MM.1S (cell line): Measurements from ENCODE around the gene HLA-E.
"Not testable (repeated sequence)": the region's sequence is repeated elsewhere in the genome, so short reads cannot be mapped to it uniquely, and the experiment has no call there.

Experiments
- DNase-seq: peaks from one replicate; pipeline ENCODE4 v3.0.0-alpha.2; 2015
- H2AFZ ChIP-seq: fragments of 300-600 bp; sonication (generic); 2 replicates; pipeline ENCODE4 v1.6.0; 2016; ENCODE audit warnings: antibody characterized with exemption, low read length
- H3F3A ChIP-seq: fragments of 300-600 bp; sonication (generic); 2 replicates; pipeline ENCODE4 v1.6.1; 2016; ENCODE audit warnings: mild to moderate bottlenecking, antibody characterized with exemption, low read length, moderate library complexity, mixed read lengths; ENCODE audit not compliant: insufficient read depth
- H3K27ac ChIP-seq: fragments of 300-600 bp; sonication (generic); 2 replicates; pipeline ENCODE4 v1.5.1; 2016; ENCODE audit warnings: mild to moderate bottlenecking, low read length
- H3K27me3 ChIP-seq: fragments of 300-600 bp; sonication (generic); replicated peaks from 2 replicates; pipeline ENCODE4 v1.6.0; 2016; ENCODE audit warnings: low read length; ENCODE audit not compliant: insufficient read depth
- H3K36me3 ChIP-seq: fragments of 300-600 bp; sonication (generic); replicated peaks from 2 replicates; pipeline ENCODE4 v1.6.1; 2016; ENCODE audit warnings: mild to moderate bottlenecking, low read length, mixed read lengths; ENCODE audit not compliant: insufficient read depth
- H3K4me1 ChIP-seq: fragments of 300-600 bp; sonication (generic); 2 replicates; pipeline ENCODE4 v1.6.1; 2016; ENCODE audit warnings: low read length, mixed read lengths
- H3K4me2 ChIP-seq: fragments of 300-600 bp; sonication (generic); 2 replicates; pipeline ENCODE4 v1.6.0; 2016; ENCODE audit warnings: low read depth, low read length
- H3K4me3 ChIP-seq: fragments of 300-600 bp; sonication (generic); 2 replicates; pipeline ENCODE4 v1.5.1; 2016; ENCODE audit warnings: low read length, mixed read lengths
- H3K79me2 ChIP-seq: fragments of 300-600 bp; sonication (generic); 2 replicates; pipeline ENCODE4 v1.6.1; 2016; ENCODE audit warnings: mixed run types, low read length, mixed read lengths
- H3K9ac ChIP-seq: fragments of 300-600 bp; sonication (generic); 2 replicates; pipeline ENCODE4 v1.6.1; 2016; ENCODE audit warnings: low read length, mixed read lengths
- H3K9me2 ChIP-seq: fragments of 300-600 bp; sonication (generic); replicated peaks from 2 replicates; pipeline ENCODE4 v1.6.1; 2016; ENCODE audit warnings: mild to moderate bottlenecking, low read length, mixed read lengths; ENCODE audit not compliant: insufficient read depth
- H3K9me3 ChIP-seq: fragments of 300-600 bp; sonication (generic); replicated peaks from 2 replicates; pipeline ENCODE4 v1.6.1; 2016; ENCODE audit warnings: mild to moderate bottlenecking, low read length, mixed read lengths; ENCODE audit not compliant: insufficient read depth
- H4K20me1 ChIP-seq: fragments of 300-600 bp; sonication (generic); 2 replicates; pipeline ENCODE4 v1.6.1; 2016; ENCODE audit warnings: mild to moderate bottlenecking, low read length, moderate library complexity, mixed read lengths; ENCODE audit not compliant: insufficient read depth
- CTCF ChIP-seq: fragments of 300-600 bp; sonication (generic); IDR thresholded peaks from 2 replicates; pipeline ENCODE4 v1.5.1; 2016; ENCODE audit warnings: antibody characterized with exemption, low read length, mixed read lengths
- EZH2 ChIP-seq: fragments of 300-600 bp; sonication (generic); optimal IDR thresholded peaks from 2 replicates; pipeline ENCODE3; 2017; ENCODE audit warnings: low read depth, mild to moderate bottlenecking, antibody characterized with exemption, low read length, mixed read lengths
- EZH2phosphoT487 ChIP-seq: fragments of 300-600 bp; sonication (generic); IDR thresholded peaks from 2 replicates; pipeline ENCODE4 v1.6.1; 2018; ENCODE audit warnings: antibody characterized with exemption, low read length

HLA-E gene

GRCh38 chr6:30520522-30520921, 31.2 kb downstream of the HLA-E start:
- no peaks in the 10 kb centered on the region for H3K36me3 ChIP-seq
- no peak overlapping the region for H2AFZ ChIP-seq
- no peaks in the 10 kb centered on the region for H3K79me2 ChIP-seq
- TF ChIP-seq EZH2phosphoT487 = no peak
- TF ChIP-seq CTCF = no peak
- TF ChIP-seq EZH2 = no peak
- H4K20me1 ChIP-seq = no peaks in the 10 kb centered on the region
- H3K4me1 ChIP-seq = peaks cover 5% of the 10 kb centered on the region; the same call in 1 of the 2 replicates
- no peaks in the 10 kb centered on the region for H3K9me3 ChIP-seq
- H3F3A ChIP-seq = peaks cover 11% of the 10 kb centered on the region
- H3K27me3 ChIP-seq = no peaks in the 10 kb centered on the region
- no peak overlapping the region for H3K4me3 ChIP-seq
- DNase-seq = no peak
- no peak overlapping the region for H3K4me2 ChIP-seq
- H3K9ac ChIP-seq = no peak overlapping the region
- no peaks in the 10 kb centered on the region for H3K9me2 ChIP-seq
- no peak overlapping the region for H3K27ac ChIP-seq

GRCh38 chr6:30521082-30521481, 31.8 kb downstream of the HLA-E start:
- H3K27ac ChIP-seq, H3F3A ChIP-seq, H3K9me2 ChIP-seq, H3K27me3 ChIP-seq, H3K4me2 ChIP-seq, H3K4me3 ChIP-seq, DNase-seq, H4K20me1 ChIP-seq, H3K4me1 ChIP-seq, H3K36me3 ChIP-seq, H3K9me3 ChIP-seq, H3K79me2 ChIP-seq, H3K9ac ChIP-seq, H2AFZ ChIP-seq: not testable (repeated sequence)

- not testable (repeated sequence) for H3K27ac ChIP-seq, H3K27me3 ChIP-seq, H2AFZ ChIP-seq, H4K20me1 ChIP-seq, H3F3A ChIP-seq, H3K9me2 ChIP-seq, H3K9me3 ChIP-seq, H3K36me3 ChIP-seq, H3K9ac ChIP-seq, H3K4me3 ChIP-seq, H3K4me1 ChIP-seq, DNase-seq, H3K79me2 ChIP-seq, H3K4me2 ChIP-seq
These were observed 32.6 kb downstream of the HLA-E start for GRCh38 chr6:30521952-30522351.

GRCh38 chr6:30526444-30526843, 37.1 kb downstream of the HLA-E start:
- Histone ChIP-seq H3K4me1 (peaks cover 24% of the 10 kb centered on the region), H3F3A (peaks cover 16% of the 10 kb centered on the region)
- H3K4me3 ChIP-seq, H3K36me3 ChIP-seq, H2AFZ ChIP-seq, H4K20me1 ChIP-seq, H3K27me3 ChIP-seq, H3K4me2 ChIP-seq, H3K9me3 ChIP-seq, H3K79me2 ChIP-seq, H3K27ac ChIP-seq, H3K9me2 ChIP-seq, DNase-seq, H3K9ac ChIP-seq: not testable (repeated sequence)

- Histone ChIP-seq H2AFZ (0 out of 2 replicates have a peak overlapping the region, but pooled peaks have one; percentile 0), H3K4me2 (peak overlapping the region; percentile 1; the same call in 1 of the 2 replicates), H3K27ac (peak overlapping the region; percentile 11; the same call in 1 of the 2 replicates), H3K4me1 (peaks cover 24% of the 10 kb centered on the region), H3F3A (peaks cover 18% of the 10 kb centered on the region)
- H3K9me3 ChIP-seq, H3K9me2 ChIP-seq, H3K27me3 ChIP-seq, H3K4me3 ChIP-seq, H3K79me2 ChIP-seq, DNase-seq, H4K20me1 ChIP-seq, H3K9ac ChIP-seq, H3K36me3 ChIP-seq: not testable (repeated sequence)
These were observed 40.1 kb downstream of the HLA-E start for GRCh38 chr6:30529349-30529875.
